COLO829 (cell line): ENCODE data around the gene ATP2B3.

Source experiments
- DNase-seq: peaks from one replicate; pipeline ENCODE4 v3.0.0; 2012; ENCODE audit warnings: low spot score

ATP2B3 gene

GRCh38 chrX:153509592-153509991, 7.8 kb upstream of the ATP2B3 start:
- DNase-seq = no peak

GRCh38 chrX:153510383-153510782, 7.1 kb upstream of the ATP2B3 start:
- no peak for DNase-seq

- no peak for DNase-seq
Measured at GRCh38 chrX:153511784-153512500, 5.5 kb upstream of the ATP2B3 start.

- no peak for DNase-seq
Measured at GRCh38 chrX:153512501-153512893, 4.9 kb upstream of the ATP2B3 start.

- DNase-seq = no peak
Measured at GRCh38 chrX:153513265-153513664, 4.2 kb upstream of the ATP2B3 start.

GRCh38 chrX:153514259-153514658, 3.2 kb upstream of the ATP2B3 start:
- no peak for DNase-seq

- no peak for DNase-seq
Measured at GRCh38 chrX:153515435-153515834, 2.0 kb upstream of the ATP2B3 start.

- DNase-seq = no peak
Measured at GRCh38 chrX:153516073-153516472, 1.4 kb upstream of the ATP2B3 start.

- no peak for DNase-seq
Measured at GRCh38 chrX:153517946-153518834, 748 bp downstream of the ATP2B3 start.

GRCh38 chrX:153519569-153520286, 2.3 kb downstream of the ATP2B3 start:
- DNase-seq = no peak

- DNase-seq = no peak
Measured at GRCh38 chrX:153520287-153520917, 3.0 kb downstream of the ATP2B3 start.

- DNase-seq = no peak
Measured at GRCh38 chrX:153521034-153521433, 3.6 kb downstream of the ATP2B3 start.

- no peak for DNase-seq
Measured at GRCh38 chrX:153522259-153522658, 4.8 kb downstream of the ATP2B3 start.

- no peak for DNase-seq
Measured at GRCh38 chrX:153523269-153523668, 5.8 kb downstream of the ATP2B3 start.

- DNase-seq = no peak
Measured at GRCh38 chrX:153524234-153524633, 6.8 kb downstream of the ATP2B3 start.

- DNase-seq = no peak
Measured at GRCh38 chrX:153525451-153525850, 8.0 kb downstream of the ATP2B3 start.

- no peak for DNase-seq
Measured at GRCh38 chrX:153526042-153526441, 8.6 kb downstream of the ATP2B3 start.

GRCh38 chrX:153526801-153527200, 9.4 kb downstream of the ATP2B3 start:
- DNase-seq = no peak

GRCh38 chrX:153527208-153527607, 9.8 kb downstream of the ATP2B3 start:
- no peak for DNase-seq

- no peak for DNase-seq
Measured at GRCh38 chrX:153530411-153531129, 13.1 kb downstream of the ATP2B3 start.

GRCh38 chrX:153533091-153533490, 15.6 kb downstream of the ATP2B3 start:
- no peak for DNase-seq

GRCh38 chrX:153537080-153537479, 19.6 kb downstream of the ATP2B3 start:
- DNase-seq = no peak
